HG02970 (cell line): Measurements from ENCODE around the gene SYNDIG1.

ENCODE experiments used
- ATAC-seq: cut with Tn5 transposase; IDR thresholded peaks from one replicate; pipeline ENCODE4 v1.9.1; 2021; ENCODE audit warnings: mild to moderate bottlenecking, moderate library complexity, moderate number of reproducible peaks; ENCODE audit not compliant: unreplicated experiment, low FRiP score

Gene SYNDIG1

DNA sequence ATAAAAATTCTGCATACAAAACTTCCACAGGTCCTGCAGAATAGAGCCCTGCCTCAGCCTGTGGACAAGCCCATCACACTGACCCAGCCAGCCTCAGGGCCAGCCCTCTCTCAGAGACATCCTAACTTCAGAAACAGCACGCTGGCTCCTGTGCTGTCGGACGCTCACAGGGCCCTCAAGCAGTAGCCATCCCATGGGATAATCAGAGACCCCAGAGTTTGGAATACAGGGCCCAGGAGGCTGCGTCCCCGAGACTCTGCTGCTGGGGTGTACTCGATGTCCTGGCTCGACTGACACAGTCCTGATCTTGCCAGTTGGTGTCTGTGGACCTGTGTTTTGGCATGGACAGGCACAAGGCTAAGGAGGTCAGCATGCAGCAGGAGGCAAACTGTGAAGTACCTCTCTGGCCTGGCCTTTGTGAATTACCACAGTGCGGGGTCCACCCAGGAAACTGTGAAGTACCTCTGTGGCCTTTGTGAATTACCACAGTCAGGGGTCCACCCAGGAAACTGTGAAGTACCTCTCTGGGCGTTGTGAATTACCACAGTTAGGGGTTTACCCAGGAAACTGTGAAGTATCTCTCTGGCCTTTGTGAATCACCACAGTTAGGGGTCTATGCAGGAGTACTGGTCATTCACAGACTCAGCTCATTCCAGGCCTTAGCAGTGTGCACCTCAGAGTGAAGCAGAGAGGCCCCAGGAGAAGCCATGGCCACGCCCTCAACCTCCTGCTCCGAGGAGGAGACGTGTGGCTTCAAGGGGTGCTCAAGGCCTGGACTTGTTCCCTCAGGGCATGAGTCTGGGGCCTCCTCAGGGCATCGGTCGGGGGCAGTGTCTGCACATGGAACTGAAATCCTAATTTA is 212.4 kb downstream of the SYNDIG1 start:
- no peak for ATAC-seq

DNA sequence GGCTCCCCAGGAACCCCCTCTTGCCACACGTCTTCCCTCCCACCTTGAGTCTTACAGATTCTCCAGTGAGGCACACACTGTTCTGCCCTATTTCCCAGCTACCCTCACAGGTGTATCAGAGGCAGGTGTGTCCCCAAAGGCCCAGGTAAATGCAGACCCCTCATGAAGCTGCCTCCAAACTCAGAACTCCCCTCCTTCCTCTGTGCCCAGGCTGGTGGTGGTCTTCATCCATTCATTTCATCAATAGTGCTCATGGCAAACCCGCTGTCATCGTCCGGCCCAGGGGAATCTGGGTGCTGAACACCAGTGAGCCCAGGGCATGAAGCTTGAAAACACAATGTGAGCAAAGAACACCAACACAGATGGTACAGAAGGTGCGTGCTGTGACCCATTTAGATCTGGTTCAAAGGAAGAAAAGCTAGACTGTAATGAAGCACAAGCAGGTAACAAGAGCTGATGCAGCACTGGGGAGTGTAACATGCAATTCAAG is 213.1 kb downstream of the SYNDIG1 start:
- no peak for ATAC-seq

DNA sequence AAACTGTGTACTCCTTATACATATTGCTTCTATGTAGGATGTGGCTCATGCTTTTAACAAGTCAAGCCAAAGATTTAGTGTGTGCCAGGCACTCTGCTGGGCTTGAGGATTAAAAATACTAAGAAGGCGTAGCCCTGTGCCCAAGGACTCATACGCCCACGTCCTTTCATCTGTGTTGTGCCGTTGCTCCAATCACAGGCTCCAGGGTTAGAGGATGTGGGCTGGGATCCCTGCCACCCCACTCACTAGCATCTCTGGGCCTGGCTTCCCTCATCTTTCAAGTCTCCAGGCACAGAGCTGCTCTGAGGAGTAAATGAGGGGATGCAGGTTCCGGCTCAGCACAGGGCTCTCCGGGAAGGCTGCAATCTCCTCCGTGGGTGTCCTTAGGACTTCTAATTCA is 214.2 kb downstream of the SYNDIG1 start:
- no peak for ATAC-seq

DNA sequence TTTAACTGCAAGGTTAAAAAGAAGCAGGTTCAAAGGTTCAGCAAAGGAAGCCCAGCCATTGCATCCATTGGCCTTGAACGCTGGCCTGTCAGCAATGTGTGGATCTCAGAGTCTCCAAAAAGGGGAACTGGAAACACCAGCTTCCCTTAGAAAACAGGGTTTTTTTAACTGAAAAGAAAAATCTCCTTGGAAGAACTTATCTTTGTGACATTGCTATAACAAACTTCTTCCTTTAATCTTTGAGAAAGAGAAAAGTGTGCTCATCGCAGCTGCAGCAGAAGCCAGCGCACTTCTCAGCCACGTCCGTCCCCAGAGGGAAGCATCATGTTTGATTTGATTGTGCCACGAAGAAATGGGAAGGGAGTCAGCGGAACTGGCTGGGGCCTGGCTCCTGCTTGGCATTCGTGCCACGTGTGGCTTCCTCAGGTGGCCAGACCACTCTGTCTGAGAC is 215.0 kb downstream of the SYNDIG1 start:
- no peak for ATAC-seq

DNA sequence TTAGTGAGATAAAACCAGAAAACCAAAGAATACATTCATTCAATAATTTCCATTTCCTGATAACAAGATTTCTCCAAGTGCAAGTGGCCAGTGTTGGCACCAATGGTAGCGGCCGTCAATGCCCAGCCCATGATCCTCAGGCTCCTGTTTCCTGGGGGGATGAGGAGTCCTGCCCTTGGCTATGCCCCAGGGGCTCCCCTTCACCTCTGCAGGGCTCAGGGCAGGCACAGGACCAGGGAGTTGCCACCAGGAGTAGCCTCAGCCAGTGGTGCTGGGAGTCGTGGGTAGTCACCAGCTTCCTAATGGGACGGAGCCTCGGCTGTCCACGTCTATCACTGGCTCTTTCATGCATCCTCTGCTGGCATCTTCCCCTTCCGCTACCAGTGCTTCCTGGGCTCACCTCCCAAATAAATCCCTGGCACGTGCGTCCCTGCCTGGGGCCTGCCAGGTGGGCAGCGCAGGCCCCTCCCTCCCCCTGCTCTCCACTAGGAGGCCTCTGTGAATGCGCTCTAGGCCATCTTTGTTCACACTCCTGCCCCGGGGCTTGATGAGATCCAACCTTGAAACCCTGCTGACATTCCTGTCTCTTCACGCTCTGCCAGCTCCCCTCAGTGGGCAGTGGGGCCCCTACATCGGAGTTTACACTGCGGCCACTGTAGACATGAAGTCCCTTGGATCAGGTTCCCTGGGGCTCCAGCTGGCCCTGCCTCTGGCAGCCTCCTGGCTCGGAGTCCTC is 215.7 kb downstream of the SYNDIG1 start:
- ATAC-seq, result no peak

DNA sequence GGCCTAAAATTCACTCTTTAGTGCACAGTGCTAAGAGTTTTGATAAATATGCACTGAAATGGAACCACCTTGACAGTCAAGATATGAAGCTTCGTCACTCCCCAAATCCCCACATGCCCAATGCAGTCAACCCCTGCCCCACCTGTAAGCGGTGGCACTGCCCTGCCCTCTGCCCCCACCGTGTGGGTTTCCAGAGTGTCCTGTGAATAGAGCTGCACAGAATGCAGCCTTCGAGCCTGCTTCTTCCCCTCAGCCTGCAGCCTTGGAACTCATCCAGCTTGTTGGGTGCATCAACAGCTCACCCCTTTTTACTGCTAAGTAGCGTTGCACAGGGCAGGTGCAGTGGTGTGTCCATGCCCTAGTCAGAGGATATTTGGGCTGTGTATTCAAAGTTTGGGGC is 216.3 kb downstream of the SYNDIG1 start:
- ATAC-seq, result no peak

DNA sequence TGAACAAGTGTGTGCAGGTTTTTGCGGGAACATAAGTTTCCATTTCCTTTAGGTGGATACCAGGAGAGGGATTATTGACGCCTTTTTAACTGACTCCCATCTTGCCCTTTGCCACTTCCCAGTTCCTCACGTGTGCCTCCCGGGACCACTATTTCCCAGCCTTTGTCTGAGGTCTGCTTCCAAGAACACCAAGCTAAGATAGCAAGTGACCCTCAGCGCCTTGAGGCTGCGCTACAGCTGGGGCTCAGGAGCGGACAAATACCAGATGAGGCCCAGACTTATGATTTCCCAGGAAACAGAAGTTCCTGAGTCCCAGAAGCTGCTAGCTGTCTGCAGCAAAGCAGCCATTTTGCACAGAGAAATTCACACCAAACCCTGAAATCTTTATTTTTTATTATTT is 216.7 kb downstream of the SYNDIG1 start:
- ATAC-seq, result no peak

DNA sequence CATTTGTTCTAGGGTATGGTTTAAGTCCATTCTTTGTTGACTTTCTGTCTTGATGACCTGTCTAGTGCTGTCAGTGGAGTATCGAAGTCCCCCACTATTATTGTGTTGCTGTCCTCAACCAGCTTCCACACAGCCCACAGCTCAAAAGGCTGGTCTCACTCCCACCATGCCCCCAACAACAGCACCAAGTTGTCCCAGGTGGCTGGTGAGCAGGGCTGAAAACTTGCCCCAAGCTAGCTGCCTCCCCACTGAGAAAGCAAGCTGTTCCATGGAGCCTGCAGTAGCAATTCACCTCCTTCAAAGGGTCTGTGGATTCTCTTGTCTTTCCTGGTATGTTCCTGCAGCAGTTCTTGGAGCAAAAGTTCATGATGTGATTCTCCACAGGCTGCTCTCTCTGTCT is 221.0 kb downstream of the SYNDIG1 start:
- ATAC-seq, result no peak

DNA sequence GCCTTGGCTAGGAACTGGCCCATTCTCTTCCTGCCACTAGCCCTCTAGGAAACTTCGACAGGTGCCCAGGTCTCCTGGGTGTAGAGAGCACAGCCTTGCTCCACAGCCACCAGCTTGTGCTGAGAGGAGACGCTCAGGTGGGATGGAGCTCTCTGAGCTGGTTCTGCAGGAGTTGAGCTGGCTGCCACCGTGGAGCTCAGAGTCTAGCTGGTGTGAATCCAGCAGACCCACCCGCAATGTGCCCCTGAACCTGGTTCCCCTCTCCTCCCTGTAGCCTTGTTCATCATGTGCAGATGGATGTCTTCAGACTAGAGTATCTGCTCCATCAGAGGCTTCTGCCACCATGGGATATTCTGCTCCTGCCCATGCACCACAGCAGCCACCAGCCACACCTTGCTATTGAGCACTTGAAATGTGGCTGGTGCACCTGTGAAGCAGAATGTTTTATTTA is 222.5 kb downstream of the SYNDIG1 start:
- no peak for ATAC-seq

DNA sequence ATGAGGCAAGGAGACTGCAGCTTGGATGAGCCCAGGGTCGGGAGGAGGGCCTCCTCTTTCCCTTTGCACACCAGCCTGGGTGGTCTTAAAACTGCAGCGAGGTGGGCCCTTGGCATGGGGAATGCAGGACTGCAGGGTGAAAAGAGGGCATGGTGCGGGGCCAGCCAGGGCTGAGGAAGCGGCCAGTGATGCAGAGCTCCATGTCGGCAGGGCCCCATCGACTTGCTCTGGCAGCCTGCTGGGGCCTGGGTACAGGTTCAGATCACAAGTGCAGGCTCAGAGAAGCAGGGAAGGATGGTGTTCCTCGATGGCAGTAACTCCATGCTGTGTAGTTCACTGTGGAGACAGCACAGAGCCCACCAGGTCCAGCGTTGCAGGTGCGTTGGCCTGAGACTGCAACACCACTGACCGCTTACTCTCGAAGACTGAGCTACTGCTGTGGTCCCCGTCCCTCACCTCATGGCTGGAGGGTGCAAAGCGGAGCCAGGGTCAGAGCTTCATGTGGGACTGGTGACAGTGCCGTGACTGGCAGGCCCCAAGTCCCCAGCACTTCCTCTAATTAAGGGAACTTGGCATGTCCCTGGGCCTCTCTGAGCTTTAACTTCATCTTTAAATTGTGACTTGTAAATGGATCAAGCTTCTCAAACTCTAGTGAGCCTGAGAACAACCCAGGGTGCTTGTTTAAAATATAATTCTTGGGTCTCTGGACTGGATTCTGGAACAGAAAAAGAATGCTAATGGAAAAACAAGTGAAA is 223.2 kb downstream of the SYNDIG1 start:
- no peak for ATAC-seq

DNA sequence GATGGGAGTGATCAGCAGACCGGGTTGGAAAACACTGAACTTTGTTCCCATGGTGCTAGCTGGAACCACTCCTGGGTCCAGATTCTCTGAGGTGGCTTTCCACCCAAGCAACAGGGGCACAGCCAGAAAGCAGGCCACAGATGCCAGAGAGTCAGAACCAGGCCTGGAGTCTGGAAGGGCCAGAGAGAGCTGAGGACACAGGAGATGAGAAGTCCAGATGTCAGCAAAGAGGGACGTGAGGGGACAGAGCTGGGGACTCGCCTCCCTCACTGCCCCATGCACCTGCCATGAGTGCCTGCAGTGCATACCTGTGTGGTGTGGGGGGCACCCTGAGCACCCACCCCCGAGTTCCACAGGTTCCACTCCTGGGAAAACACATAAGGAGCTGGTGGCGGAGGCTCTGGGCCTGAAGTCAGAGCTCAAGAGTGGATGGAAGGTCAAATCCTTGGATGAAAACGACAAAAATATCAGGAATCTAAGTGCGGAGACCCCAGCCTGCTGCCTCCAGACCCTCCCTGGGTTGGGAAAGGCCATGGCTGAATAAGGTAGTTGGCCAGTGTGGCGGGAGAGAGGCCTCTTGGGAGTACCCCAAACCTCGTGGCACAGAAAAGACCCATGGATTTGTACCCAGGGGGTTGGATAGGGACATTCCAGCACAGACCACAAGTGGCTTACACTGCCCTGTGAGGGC is 224.2 kb downstream of the SYNDIG1 start:
- ATAC-seq, result no peak

DNA sequence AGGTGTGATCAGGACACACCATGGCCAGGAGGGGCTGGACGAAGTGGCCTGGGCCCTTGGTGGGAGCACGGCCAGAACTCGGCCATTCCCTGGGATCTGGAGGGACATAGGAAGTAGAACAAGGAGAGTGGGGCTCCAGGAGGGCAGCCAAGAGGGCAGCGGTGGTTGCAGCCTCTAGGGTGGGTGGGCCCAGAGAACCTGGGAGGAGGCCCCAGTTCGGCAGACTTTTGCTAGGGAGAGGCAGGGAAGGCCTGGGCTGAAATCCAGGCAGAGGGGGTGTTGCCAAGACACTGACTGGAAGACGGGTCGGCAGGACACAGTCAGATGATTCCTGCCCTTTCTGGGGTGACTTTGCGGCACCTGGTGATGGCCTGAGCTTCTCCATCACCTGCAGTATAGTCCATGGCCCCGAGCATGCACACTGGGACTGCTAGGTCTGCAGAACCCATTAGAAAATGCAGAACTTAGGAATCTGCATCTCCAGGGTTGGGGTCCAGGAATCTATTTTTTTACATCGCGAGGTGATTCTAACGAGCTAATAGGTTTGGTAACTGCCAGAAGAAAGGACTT is 224.8 kb downstream of the SYNDIG1 start:
- ATAC-seq, result no peak

DNA sequence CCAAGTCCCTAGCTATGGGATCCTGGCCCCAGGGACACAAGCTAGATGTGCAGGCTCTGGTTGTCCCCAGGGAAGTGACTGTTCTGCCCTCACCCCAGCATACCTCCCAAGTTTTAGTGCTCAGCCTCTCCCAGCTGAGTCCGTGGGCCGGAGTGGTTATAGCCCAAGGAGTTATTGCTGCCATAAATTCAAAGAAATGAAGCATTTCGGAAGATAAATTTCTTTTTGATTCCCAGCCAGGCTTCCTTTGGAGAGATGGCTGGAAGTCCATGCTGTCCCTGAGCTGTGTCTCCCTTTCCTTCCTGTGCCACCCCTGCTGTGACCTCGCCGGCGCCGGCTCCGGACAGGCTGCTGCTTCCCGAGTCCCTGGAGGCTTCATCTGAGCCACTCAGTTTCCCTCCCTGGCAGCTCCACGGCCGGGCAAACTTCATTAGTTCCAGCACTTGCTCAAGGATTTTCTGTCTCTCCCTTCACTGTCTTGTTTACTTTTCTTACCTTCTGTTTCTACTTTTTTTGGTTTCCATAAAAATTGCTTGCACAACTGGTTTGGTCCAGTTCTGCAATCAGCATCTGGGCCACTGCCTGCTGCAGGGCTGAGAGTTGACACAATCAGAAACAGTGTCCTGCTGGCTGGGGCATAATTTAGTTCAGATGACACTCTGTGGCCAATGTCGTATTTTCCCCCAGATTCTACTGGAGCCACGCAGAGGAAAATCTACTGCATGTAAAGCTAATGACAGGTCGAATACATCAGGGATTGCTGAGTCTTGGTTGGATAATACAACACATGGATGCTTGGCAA is 225.5 kb downstream of the SYNDIG1 start:
- no peak for ATAC-seq

DNA sequence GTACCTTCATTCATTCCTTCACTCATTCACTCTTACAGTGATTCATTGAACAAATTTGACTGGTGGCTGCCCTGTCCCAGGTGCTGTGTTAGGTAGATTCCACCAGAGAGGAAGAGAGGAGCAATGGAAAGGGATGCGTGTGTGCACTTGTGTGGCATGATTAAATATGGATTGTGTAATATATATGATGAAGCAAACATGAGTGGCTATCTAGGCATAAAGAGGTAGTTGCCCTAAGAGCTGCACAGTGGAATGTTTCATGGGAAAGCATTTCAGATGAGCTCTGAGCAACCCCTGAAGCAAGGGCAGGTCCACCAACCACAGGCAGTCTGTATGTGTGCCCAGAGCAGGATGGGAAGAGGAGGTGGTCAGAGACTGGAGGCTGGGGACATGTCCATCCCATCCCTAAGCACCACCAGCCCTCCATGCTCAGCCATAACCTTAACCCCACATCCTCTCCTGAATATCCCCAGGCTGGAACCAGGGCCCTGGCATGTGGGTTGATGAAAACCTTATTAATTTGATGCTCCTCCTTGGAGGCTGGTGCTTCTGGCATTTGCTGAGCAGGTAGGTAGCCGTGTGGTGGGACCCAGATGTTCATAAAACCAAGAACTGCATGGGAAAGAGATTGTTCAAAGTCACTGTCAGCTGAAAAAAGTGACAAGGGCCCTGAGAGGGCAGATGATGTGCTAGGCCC is 226.2 kb downstream of the SYNDIG1 start:
- no peak for ATAC-seq

DNA sequence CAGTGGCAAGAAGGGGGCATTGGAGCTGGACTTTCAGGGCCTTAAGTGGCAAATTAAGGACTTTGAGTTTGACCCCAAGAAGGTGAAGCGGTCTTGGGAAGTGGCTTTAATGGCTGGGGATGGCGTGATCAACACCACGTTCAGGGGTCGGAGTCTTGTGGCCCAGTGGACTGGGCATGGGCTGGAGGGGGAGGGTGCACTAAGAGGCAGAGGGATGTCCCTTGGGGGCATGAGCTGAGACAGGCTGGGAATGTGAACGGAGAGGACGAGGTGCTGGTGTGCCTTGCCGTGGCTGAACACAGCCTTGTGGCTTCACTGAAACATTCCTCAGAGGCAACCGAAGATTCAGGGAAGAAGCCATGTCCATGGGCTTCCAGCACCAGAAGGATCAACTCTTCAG is 227.0 kb downstream of the SYNDIG1 start:
- ATAC-seq, result no peak

DNA sequence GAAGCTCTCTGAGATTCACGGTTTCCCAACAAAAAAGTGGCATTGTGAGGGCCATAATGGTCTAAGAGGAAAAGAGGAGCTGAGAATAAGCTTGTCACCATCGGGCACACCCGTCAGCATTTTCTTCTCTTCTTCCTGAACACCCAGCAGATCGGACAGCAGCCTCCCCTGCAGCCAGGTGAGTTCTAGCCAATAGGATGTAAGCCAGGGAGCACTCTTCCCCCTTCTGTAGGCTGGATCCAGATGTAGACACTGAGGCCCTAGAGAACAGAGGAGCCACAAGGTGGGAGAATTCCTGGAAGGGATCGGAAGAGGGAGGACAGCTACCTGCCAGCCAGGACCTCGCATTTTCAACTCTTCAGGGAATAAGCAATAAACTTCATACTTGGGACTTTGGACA is 228.0 kb downstream of the SYNDIG1 start:
- no peak for ATAC-seq

DNA sequence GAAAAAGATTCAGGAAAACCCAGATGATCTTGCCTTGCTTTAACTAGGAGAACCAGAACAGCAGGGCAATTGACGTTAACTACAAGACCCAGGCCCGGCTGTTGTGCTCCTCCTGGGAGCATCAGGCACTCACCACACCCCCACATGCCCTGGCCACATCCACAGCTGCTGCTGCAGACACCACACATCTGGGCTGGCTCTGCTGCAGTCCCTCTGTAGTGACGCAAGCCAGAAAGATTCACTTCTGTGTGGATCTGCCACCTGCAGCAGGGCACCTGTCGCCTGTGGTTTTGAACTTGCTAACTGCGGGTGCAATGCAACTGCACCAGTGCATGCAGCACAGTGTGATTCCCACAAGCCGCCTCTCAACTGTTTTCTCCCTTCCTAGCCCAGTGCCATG is 228.8 kb downstream of the SYNDIG1 start:
- no peak for ATAC-seq

DNA sequence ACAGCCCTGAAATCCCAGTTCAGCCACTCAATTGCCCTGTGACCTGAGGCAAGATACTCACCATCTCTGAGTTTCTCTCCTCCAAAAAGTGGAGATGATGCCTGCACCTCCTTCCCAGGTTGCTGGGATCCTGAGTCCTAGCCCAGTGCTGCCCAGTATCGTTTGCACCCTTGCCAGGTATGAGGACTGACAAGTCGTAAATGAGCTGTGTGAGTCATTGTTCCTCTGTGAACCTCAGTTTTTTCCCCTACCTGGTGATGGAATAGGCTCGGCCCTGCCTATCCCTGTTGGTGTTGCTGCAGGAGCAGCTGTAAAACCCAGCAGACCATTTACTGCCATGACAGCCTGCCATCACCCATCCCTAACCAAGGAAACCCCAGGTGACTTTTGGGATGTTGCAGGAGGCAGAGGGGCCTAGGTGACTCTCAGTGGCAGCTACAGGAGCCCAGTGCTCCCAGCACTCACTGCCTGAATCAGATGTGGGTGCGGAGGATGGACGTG is 229.3 kb downstream of the SYNDIG1 start:
- no peak for ATAC-seq
